Measurements from ENCODE around the gene ZNF497. TPM values are rescaled to one million over a fixed set of nuclear protein-coding genes. Genes with fewer than 3 reads are reported as not detected.

ZNF497 gene
- total and polyA plus RNA-seq, 10 of the 15 experiments (the other 5 are each of a cell fraction or from before 2014, with no cell fraction given): 0.09 to 0.82 (median 0.28) TPM

- ChIA-PET POLR2A (no interaction called here), CTCF (no interaction called here), SMC1A (ENCODE audit: uncharacterized antibody, unreplicated experiment) (interaction anchor here (0.5 kb wide), 1 partner anchor 70 kb away, joined by 3 read pairs; no protein-coding TSS in a partner anchor), RAD21 (ENCODE audit: unreplicated experiment) (no interaction called here)
- intact Hi-C loops (cut with micrococcal nuclease; ENCODE audit: unreplicated experiment) (no loop called here), in situ Hi-C loops (cut with MboI) (no loop called here)
- peaks cover 2% of the 10 kb centered on the region; the same call in 1 of the 3 replicates for H3K9me3 ChIP-seq (replicated peaks; ENCODE audit: control insufficient read depth, insufficient read depth, low read length)
- H3K36me3 ChIP-seq (ENCODE audit: control insufficient read depth in 2 of 2, insufficient read depth in 2 of 2, low read length in 1 of 2): no peaks in the 10 kb centered on the region
- H3K4me2 ChIP-seq (ENCODE audit: control insufficient read depth, insufficient read depth): no peak overlapping the region
- no peaks in the 10 kb centered on the region for H3K27me3 ChIP-seq (replicated peaks in 1 of 2; ENCODE audit: control insufficient read depth in 2 of 2, insufficient read depth in 2 of 2, low read length in 1 of 2)
- H3K27ac ChIP-seq (ENCODE audit: control insufficient read depth, insufficient read depth): no peak overlapping the region
- H2AFZ ChIP-seq (ENCODE audit: control insufficient read depth, low read depth, low read length): no peak overlapping the region
- 73% methylated on average over 23 of the region's 23 CpGs for WGBS (ENCODE audit: insufficient coverage, insufficient replicate concordance, low lambda C conversion rate, missing lambda C conversion rate)
- H3K9ac ChIP-seq (ENCODE audit: control insufficient read depth, insufficient read depth, low read length): no peak overlapping the region
- H4K20me1 ChIP-seq (ENCODE audit: control insufficient read depth, insufficient read depth): no peaks in the 10 kb centered on the region
- no peak for DNase-seq (ENCODE audit: low read depth, low spot score)
- H3K79me2 ChIP-seq (ENCODE audit: control insufficient read depth, insufficient read depth, low read length): no peaks in the 10 kb centered on the region; the same call in 1 of the 2 replicates
- TF ChIP-seq SMARCA5 (IDR thresholded peaks at IDR 0.05) (no peak), NFYA (IDR thresholded peaks at IDR 0.05; ENCODE audit: borderline replicate concordance, low read depth, low read length) (no peak), ZZZ3 (IDR thresholded peaks at IDR 0.05; ENCODE audit: control insufficient read depth, insufficient read length, low read depth) (no peak), POU2F2 (IDR thresholded peaks at IDR 0.05; ENCODE audit: borderline replicate concordance, low read depth, low read length) (no peak)
- no peak for ATAC-seq
- FAIRE-seq: no peak
- no peak overlapping the region for H3K4me3 ChIP-seq
- BruUV-seq (replicated peaks): no TSS peak
- peaks cover 3% of the 10 kb centered on the region for H3K4me1 ChIP-seq (ENCODE audit: control insufficient read depth, insufficient read depth, low read length)
Measured at GRCh38 chr19:58351990-58352755, 10.4 kb downstream of the ZNF497 start.

GRCh38 chr19:58351558-58351878 is 11.0 kb downstream of the ZNF497 start:
- intact Hi-C loops (cut with micrococcal nuclease; ENCODE audit: unreplicated experiment) (no loop called here), in situ Hi-C loops (cut with MboI) (no loop called here)
- CTCF ChIA-PET: no interaction called here
- SMC1A ChIA-PET (ENCODE audit: uncharacterized antibody, unreplicated experiment): no interaction called here
- Histone ChIP-seq H3K27me3 (replicated peaks in 1 of 2; ENCODE audit: control insufficient read depth in 2 of 2, insufficient read depth in 2 of 2, low read length in 1 of 2) (no peaks in the 10 kb centered on the region), H4K20me1 (ENCODE audit: control insufficient read depth, insufficient read depth) (no peaks in the 10 kb centered on the region), H3K4me3 (no peak overlapping the region), H2AFZ (ENCODE audit: control insufficient read depth, low read depth, low read length) (no peak overlapping the region), H3K4me1 (ENCODE audit: control insufficient read depth, insufficient read depth, low read length) (peaks cover 3% of the 10 kb centered on the region), H3K9ac (ENCODE audit: control insufficient read depth, insufficient read depth, low read length) (no peak overlapping the region), H3K36me3 (ENCODE audit: control insufficient read depth in 2 of 2, insufficient read depth in 2 of 2, low read length in 1 of 2) (no peaks in the 10 kb centered on the region), H3K27ac (ENCODE audit: control insufficient read depth, insufficient read depth) (no peak overlapping the region), H3K9me3 (replicated peaks; ENCODE audit: control insufficient read depth, insufficient read depth, low read length) (peaks cover 2% of the 10 kb centered on the region; the same call in 1 of the 3 replicates), H3K79me2 (ENCODE audit: control insufficient read depth, insufficient read depth, low read length) (no peaks in the 10 kb centered on the region; the same call in 1 of the 2 replicates), H3K4me2 (ENCODE audit: control insufficient read depth, insufficient read depth) (no peak overlapping the region)
- BruUV-seq (replicated peaks): no TSS peak
- RAD21 ChIA-PET (ENCODE audit: unreplicated experiment): no interaction called here
- DNase-seq (ENCODE audit: low read depth, low spot score) (no peak), FAIRE-seq (no peak), ATAC-seq (no peak)
- POLR2A ChIA-PET: no interaction called here
- 73% methylated on average over 7 of the region's 9 CpGs for WGBS (ENCODE audit: insufficient coverage, insufficient replicate concordance, low lambda C conversion rate, missing lambda C conversion rate)
- TF ChIP-seq PAX8 (IDR thresholded peaks at IDR 0.05): no peak
- TF ChIP-seq CREB1 (IDR thresholded peaks at IDR 0.05; ENCODE audit: low read depth): no peak
- no peak for TF ChIP-seq MYC (IDR thresholded peaks at IDR 0.05; ENCODE audit: insufficient read depth, insufficient read length, insufficient replicate concordance, low read length, severe bottlenecking)
- TF ChIP-seq IRF3 (IDR thresholded peaks at IDR 0.05): no peak
- TF ChIP-seq SREBF2 (IDR thresholded peaks at IDR 0.05; ENCODE audit: low read length): no peak
- no peak for TF ChIP-seq IRF5 (IDR thresholded peaks at IDR 0.05; ENCODE audit: borderline replicate concordance)
- no peak for TF ChIP-seq HDGF (IDR thresholded peaks at IDR 0.05)
- no peak for TF ChIP-seq BCL11A (IDR thresholded peaks at IDR 0.05; ENCODE audit: low read depth, low read length)
- TF ChIP-seq EP300 (IDR thresholded peaks at IDR 0.05; ENCODE audit: borderline replicate concordance in 1 of 2, control insufficient read depth in 1 of 2, low read depth in 2 of 2, low read length in 2 of 2): no peak

Data from GM12878 (cell line).